ENCODE measurements around the gene RBM38.
"Not testable (repeated sequence)": the region's sequence is repeated elsewhere in the genome, so short reads cannot be mapped to it uniquely, and the experiment has no call there.

The RBM38 gene

GRCh38 chr20:57421253-57422220, 30.3 kb downstream of the RBM38 start:
- DNase-seq, result no peak

GRCh38 chr20:57422254-57422653, 31.1 kb downstream of the RBM38 start:
- DNase-seq, result no peak

GRCh38 chr20:57425150-57426013, 34.2 kb downstream of the RBM38 start:
- DNase-seq, result peak; percentile 28 to 53

DNA sequence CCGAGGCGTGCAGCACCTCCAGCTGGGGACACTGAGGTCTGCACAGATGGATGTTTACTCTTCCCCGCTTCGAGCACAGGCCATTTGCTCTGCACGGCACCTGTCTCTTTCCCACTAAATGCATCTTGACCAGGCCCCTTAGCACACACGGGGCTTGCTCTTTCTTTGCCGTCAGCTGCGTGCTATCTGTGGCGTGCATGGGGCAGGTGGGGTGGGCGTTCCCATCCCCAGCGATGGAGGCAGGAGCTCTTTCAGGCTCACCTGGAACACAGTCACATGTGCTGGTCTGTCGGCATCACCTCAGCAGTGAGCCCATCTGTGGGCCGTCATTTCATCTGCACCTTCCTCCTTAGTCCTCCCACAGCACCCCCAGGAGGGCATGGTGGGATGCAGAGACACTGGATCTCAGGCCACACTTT, 35.1 kb downstream of the RBM38 start:
- DNase-seq, result no peak

- DNase-seq, result no peak
These were observed 35.6 kb downstream of the RBM38 start for GRCh38 chr20:57426831-57427230.

- no peak for DNase-seq
These were observed 37.3 kb downstream of the RBM38 start for GRCh38 chr20:57428324-57429158.

DNA sequence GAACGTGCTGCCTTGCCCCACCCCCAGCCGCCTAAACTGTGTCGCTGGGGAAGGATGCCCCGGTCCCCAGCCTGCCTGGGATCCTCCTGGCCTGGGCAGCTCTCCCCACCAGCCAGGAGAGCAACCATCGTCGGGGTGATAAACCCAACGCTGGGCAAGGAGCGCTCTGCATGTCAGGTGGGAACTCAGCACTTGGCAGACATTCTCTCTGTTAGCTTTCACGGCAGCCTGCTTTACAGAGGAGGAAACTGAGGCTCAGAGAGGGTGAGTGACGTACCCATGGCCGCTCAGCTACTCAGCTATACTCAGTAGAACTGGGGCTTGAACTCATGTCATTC, 37.9 kb downstream of the RBM38 start:
- no peak for DNase-seq

GRCh38 chr20:57429580-57430200, 38.5 kb downstream of the RBM38 start:
- no peak for DNase-seq

GRCh38 chr20:57430201-57430596, 39.0 kb downstream of the RBM38 start:
- not testable (repeated sequence) for DNase-seq

DNA sequence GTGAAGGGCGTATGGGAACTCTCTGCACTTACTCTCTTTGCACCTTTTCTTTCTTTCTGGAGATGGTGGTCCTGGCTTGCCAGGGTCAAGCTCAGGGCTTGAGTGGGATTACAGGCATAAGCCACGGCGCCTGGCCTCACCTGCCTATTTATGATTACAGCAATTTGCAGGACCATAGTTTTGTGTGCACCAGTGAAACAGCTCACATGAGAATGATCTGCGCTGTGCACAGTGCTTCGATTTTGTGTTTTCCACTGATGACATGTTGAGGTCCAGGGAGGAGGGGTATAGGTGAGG, 40.3 kb downstream of the RBM38 start:
- DNase-seq, result no peak

- DNase-seq, result no peak
These were observed 41.3 kb downstream of the RBM38 start for GRCh38 chr20:57432480-57432861.

- no peak for DNase-seq
These were observed 41.8 kb downstream of the RBM38 start for GRCh38 chr20:57432862-57433491.

- no peak for DNase-seq
These were observed 42.6 kb downstream of the RBM38 start for GRCh38 chr20:57433657-57434389.

- peak in 1 of 2 experiments; percentile 11 for DNase-seq
These were observed 43.1 kb downstream of the RBM38 start for GRCh38 chr20:57434390-57434700.

DNA sequence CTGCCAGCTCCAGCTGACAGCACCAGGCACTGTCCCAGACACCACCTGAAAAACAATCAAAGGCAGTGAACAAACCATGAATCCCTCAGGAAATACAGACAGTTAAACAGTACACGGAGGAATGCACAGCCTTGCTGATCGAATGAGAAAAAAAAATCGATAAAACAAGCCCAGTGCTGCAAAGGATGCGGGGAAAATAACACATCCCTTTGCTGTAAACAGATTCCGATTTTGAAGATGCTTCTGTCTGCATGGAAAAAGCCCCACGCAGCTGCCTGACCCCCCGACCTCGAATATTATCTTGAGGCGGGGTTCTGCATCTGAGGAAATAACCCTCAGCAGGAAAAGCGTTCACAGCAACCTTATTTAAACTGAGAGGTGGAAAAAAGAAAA, 43.9 kb downstream of the RBM38 start:
- no peak for DNase-seq

GRCh38 chr20:57435498-57436222, 44.5 kb downstream of the RBM38 start:
- DNase-seq, result peak; percentile 62 to 76

DNA sequence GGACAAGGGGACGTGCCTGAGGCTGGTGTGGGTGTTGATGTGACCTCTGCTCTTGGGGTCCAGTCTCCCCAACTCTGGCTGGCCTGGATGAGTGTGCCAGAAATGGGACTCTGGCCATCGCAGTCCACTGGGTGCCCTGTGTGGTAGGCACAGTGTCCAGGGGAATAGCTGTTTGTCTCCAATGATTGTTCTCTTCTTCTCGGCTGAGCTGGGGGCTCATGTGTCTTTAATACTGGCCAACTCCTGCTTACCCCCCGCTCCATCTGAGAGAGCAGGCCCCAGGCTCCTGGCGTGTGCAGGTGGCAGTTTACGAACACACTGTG, 45.0 kb downstream of the RBM38 start:
- no peak for DNase-seq

GRCh38 chr20:57437267-57437666, 46.1 kb downstream of the RBM38 start:
- DNase-seq, result no peak

DNA sequence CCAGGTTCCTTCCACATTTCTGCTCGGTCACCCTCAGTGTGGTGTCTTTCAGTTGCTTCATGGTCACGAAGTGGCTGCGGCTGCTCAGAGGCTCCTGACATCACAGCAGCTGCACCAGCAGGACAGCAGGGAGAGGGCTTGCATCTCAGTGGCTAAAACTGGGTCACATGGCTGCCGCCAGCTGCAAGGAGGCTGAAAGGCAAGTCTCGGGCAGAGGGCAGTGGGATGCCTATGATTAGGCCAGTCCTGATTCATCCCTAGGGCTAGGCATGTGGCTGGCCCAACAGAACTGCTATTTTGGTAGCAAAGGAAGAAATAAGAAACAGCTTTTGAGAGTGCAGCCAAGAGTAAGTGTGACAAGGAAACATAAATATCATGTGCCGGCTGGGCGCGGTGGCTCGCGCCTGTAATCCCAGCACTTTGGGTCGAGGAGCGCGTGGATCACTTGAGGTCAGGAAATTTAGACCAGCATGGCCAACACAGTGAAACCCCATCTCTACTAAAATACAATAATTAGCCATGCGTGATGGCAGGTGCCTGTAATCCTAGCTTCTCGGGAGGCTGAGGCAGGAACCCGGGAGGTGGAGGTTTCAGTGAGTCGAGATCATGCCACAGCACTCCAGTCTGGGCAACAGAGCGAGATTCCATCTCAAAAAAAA, 46.6 kb downstream of the RBM38 start:
- no peak for DNase-seq

- no peak for DNase-seq
These were observed 47.4 kb downstream of the RBM38 start for GRCh38 chr20:57438552-57438951.

DNA sequence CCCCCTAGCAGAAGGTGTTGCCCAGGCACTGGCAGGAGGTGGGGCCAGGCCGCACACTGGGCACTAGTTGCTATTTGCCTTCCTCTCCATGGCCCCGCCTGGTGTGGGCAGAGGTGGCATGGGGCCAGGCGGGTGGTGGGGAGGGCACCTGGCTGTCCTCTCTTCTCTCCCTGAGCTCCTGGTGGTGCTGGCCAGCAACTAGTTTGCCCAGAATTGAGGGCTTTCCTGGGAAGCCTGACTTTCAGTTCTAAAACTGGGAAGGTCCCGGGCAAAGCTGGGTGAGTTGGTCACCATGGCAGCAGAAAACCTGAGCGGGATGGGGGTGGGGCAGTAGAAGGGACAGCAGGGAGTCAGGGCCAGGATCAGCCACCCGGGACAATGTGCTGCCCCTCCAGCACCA, 48.2 kb downstream of the RBM38 start:
- no peak for DNase-seq

All from NCI-H524 (cell line).